SK-N-MC (cell line): ENCODE results near the gene CRY1.

ENCODE experiments used
- EZH2 ChIP-seq: fragments of 200-600 bp; sonication (generic); IDR thresholded peaks from one replicate; pipeline ENCODE4 v1.6.1; 2017; ENCODE audit warnings: antibody characterized with exemption
- FOXP2 ChIP-seq: optimal IDR thresholded peaks from 2 replicates; pipeline ENCODE3; 2011; ENCODE audit warnings: mild to moderate bottlenecking, moderate library complexity; ENCODE audit not compliant: insufficient read depth; ENCODE audit errors: extremely low read length, control extremely low read depth
- POLR2AphosphoS5 ChIP-seq: IDR thresholded peaks from 2 replicates; pipeline ENCODE4 v1.6.1; 2012; ENCODE audit warnings: mild to moderate bottlenecking, low read depth, low read length, borderline replicate concordance

- TF ChIP-seq POLR2AphosphoS5 (no peak), EZH2 (no peak), FOXP2 (no peak)
Observed at GRCh38 chr12:106964526-106964925, 128.8 kb downstream of the CRY1 start.
